HepG2 (cell line): Measurements from ENCODE around the gene CCDC154. TPM values are rescaled to one million over a fixed set of nuclear protein-coding genes. Genes with fewer than 3 reads are reported as not detected.

ENCODE experiments used
- CC2D1A ChIP-seq: sonication (generic); formaldehyde crosslinking; IDR thresholded peaks from 2 replicates; pipeline ENCODE4 v1.8.1; 2023; ENCODE audit warnings: mild to moderate bottlenecking, missing genetic modification reagents
- CREM ChIP-seq, 2 experiments: sonication (generic) in 1 of 2; formaldehyde crosslinking in 1 of 2; IDR thresholded peaks; 2 replicates each; pipeline versions ENCODE4 v1.4.0 to v1.6.1; 2016 to 2020; ENCODE audit warnings: antibody characterized with exemption in 1 of 2, mild to moderate bottlenecking in 1 of 2, missing genetic modification reagents in 1 of 2
- DDIT3 ChIP-seq: sonication (generic); formaldehyde crosslinking; IDR thresholded peaks from 2 replicates; pipeline ENCODE4 v1.4.0; 2020; ENCODE audit warnings: mild to moderate bottlenecking, missing genetic modification reagents
- JUN ChIP-seq: sonication (generic); formaldehyde crosslinking; IDR thresholded peaks from 2 replicates; pipeline ENCODE4 v1.4.0; 2020; ENCODE audit warnings: mild to moderate bottlenecking, missing genetic modification reagents
- MEF2D ChIP-seq: sonication (generic); formaldehyde crosslinking; IDR thresholded peaks from 2 replicates; pipeline ENCODE4 v1.5.1; 2020; ENCODE audit warnings: mild to moderate bottlenecking, missing genetic modification reagents
- MTA1 ChIP-seq: sonication (generic); formaldehyde crosslinking; IDR thresholded peaks from 2 replicates; pipeline ENCODE4 v1.4.0; 2020; ENCODE audit warnings: missing genetic modification reagents, mild to moderate bottlenecking, borderline replicate concordance
- NONO ChIP-seq, 2 experiments: fragments of 450-650 bp in 1 of 2; sonication (generic) in 1 of 2; formaldehyde crosslinking in 1 of 2; IDR thresholded peaks in 1 of 2; conservative IDR thresholded peaks in 1 of 2; 2 replicates each; pipeline versions ENCODE4 v1.6.1 to v1.8.0; 2017 to 2022; ENCODE audit warnings: mild to moderate bottlenecking in 1 of 2, missing genetic modification reagents in 1 of 2, moderate library complexity in 1 of 2
- PAWR ChIP-seq: sonication (generic); formaldehyde crosslinking; IDR thresholded peaks from 2 replicates; pipeline ENCODE4 v1.4.0; 2020; ENCODE audit warnings: missing genetic modification reagents, mild to moderate bottlenecking, borderline replicate concordance
- RBM22 ChIP-seq: fragments of 200-400 bp; formaldehyde crosslinking; optimal IDR thresholded peaks from 2 replicates; pipeline ENCODE3; 2017; ENCODE audit warnings: mild to moderate bottlenecking, low read length, moderate library complexity
- SNAPC4 ChIP-seq: sonication (generic); formaldehyde crosslinking; IDR thresholded peaks from 2 replicates; pipeline ENCODE4 v1.4.0; 2020; ENCODE audit warnings: mild to moderate bottlenecking, missing genetic modification reagents
- U2AF1 ChIP-seq: fragments of 200-400 bp; formaldehyde crosslinking; optimal IDR thresholded peaks from 2 replicates; pipeline ENCODE3; 2017; ENCODE audit warnings: mild to moderate bottlenecking, low read depth, low read length
- ZIK1 ChIP-seq: sonication (generic); formaldehyde crosslinking; IDR thresholded peaks from 2 replicates; pipeline ENCODE4 v1.5.0; 2020; ENCODE audit warnings: mild to moderate bottlenecking, low read depth, missing genetic modification reagents, borderline replicate concordance
- ZNF260 ChIP-seq: sonication (generic); formaldehyde crosslinking; IDR thresholded peaks from 2 replicates; pipeline ENCODE4 v1.4.0; 2020; ENCODE audit warnings: missing genetic modification reagents, low read depth, mild to moderate bottlenecking, borderline replicate concordance
- ZNF354B ChIP-seq: sonication (generic); formaldehyde crosslinking; IDR thresholded peaks from 2 replicates; pipeline ENCODE4 v1.8.0; 2022; ENCODE audit warnings: mild to moderate bottlenecking, missing genetic modification reagents
- ZNF546 ChIP-seq: sonication (generic); formaldehyde crosslinking; conservative IDR thresholded peaks from 2 replicates; pipeline ENCODE4 v1.8.1; 2023; ENCODE audit warnings: mild to moderate bottlenecking, missing genetic modification reagents
- ZNF574 ChIP-seq: sonication (generic); formaldehyde crosslinking; IDR thresholded peaks from 2 replicates; pipeline ENCODE4 v1.4.0; 2020; ENCODE audit warnings: missing genetic modification reagents
- ZNF597 ChIP-seq: sonication (generic); formaldehyde crosslinking; IDR thresholded peaks from 2 replicates; pipeline ENCODE4 v1.5.0; 2020; ENCODE audit warnings: missing genetic modification reagents
- ZNF768 ChIP-seq: sonication (generic); formaldehyde crosslinking; IDR thresholded peaks from 2 replicates; pipeline ENCODE4 v1.4.0; 2020; ENCODE audit warnings: missing genetic modification reagents
- ZNF776 ChIP-seq: sonication (generic); formaldehyde crosslinking; IDR thresholded peaks from 2 replicates; pipeline ENCODE4 v1.4.0; 2020; ENCODE audit warnings: mild to moderate bottlenecking, missing genetic modification reagents
- ZNF777 ChIP-seq: sonication (generic); formaldehyde crosslinking; IDR thresholded peaks from 2 replicates; pipeline ENCODE4 v1.4.0; 2020; ENCODE audit warnings: missing genetic modification reagents
- polyA plus RNA-seq, 8 experiments: library from polyadenylated mRNA; depleted of rRNA in 3 of 8; stranded (reverse) in 7 of 8; unstranded in 1 of 8; fragments of >200 nt; fragmentation: Illumina TruSeq in 4 of 8; extraction: Trizol in 4 of 8; gene quantifications; 2 replicates each; pipeline versions ENCODE4 v1.2.1 to v1.2.3, GENCODE V29; 2011 to 2016; ENCODE audit warnings: low read depth in 4 of 8, missing spikeins in 1 of 8, mixed read lengths in 1 of 8; ENCODE audit not compliant: insufficient read depth in 1 of 8
- total RNA-seq, 5 experiments: library from RNA; depleted of rRNA; stranded (reverse); fragments of >200 nt; fragmentation: Illumina TruSeq; extraction: Trizol; gene quantifications; 2 replicates each; pipeline ENCODE4 v1.2.3, GENCODE V29; 2016; ENCODE audit warnings: low read depth in 1 of 5

Gene CCDC154
- total and polyA plus RNA-seq, 2 of the 13 experiments (the other 11 are each of a cell fraction or from before 2014, with no cell fraction given): 0.92 to 1.5 TPM

DNA sequence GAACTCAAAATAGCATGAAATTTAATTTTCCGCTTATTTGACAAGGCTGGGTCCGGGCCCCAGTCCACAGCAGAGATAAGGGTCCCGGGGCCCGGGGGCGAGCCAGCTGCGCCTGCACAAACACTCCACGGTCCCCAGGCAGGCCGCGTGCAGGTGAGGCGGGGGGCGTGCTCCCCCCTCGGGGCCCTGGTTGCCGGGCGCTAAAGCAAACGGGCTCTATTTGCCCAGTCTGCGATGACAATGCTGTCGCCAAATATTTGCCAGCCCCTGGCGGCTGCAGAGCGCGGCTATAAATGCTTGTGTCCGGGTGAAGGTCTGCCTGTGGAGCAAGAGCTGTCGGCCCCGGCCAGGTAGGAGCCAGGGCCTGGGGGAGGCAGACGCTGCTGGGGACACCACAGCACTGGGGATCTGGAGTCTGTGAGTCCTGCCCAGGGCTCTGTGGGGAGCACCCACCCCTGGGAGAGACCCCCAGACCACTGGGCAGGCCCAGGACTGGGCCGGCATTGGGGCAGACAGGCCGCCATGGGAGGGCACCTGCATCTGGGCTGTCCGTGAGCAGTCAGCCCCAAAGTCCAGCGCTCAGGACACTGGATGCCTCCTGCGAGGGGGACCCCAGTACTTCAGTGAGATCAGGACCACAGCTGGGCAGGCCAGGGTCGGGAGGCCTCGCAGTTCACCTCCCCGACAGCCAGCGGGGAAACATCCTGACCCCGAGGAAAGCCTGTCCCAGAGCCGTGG, 13.4 kb downstream of the CCDC154 start, which contains the start of gene PERCC1 (continued):
- no peak for TF ChIP-seq DDIT3 (CRISPR knock-in tag)
- TF ChIP-seq ZNF768 (CRISPR knock-in tag): no peak
- TF ChIP-seq ZNF546 (CRISPR knock-in tag): no peak
- TF ChIP-seq ZIK1 (CRISPR knock-in tag): no peak
- TF ChIP-seq MTA1 (CRISPR knock-in tag): peak; percentile 83; the same call in 1 of the 2 replicates
- no peak for TF ChIP-seq ZNF260
- TF ChIP-seq U2AF1: no peak
- TF ChIP-seq MEF2D (CRISPR knock-in tag): peak; percentile 78
- TF ChIP-seq ZNF776 (CRISPR knock-in tag): no peak
- TF ChIP-seq CC2D1A (CRISPR knock-in tag): no peak
- no peak for TF ChIP-seq PAWR
- TF ChIP-seq SNAPC4: peak; percentile 46; the same call in 1 of the 2 replicates
- no peak for TF ChIP-seq ZNF354B (CRISPR knock-in tag)
- peak; percentile 48; the same call in 1 of the 2 replicates for TF ChIP-seq JUN (CRISPR knock-in tag)
- TF ChIP-seq ZNF597: no peak
- peak; percentile 47 for TF ChIP-seq ZNF574 (CRISPR knock-in tag)
- TF ChIP-seq RBM22: no peak
- peak; percentile 49; the same call in 1 of the 2 replicates for TF ChIP-seq ZNF777 (CRISPR knock-in tag)
- TF ChIP-seq NONO (IDR thresholded peaks at IDR 0.05): no peak
- peak; percentile 79; the same call in 1 of the 2 replicates for TF ChIP-seq NONO (CRISPR knock-in tag; conservative IDR thresholded peaks at IDR 0.05)
- 0 out of 2 replicates have a peak, but pooled peaks have one; percentile 35 for TF ChIP-seq CREM (IDR thresholded peaks at IDR 0.05)
- TF ChIP-seq CREM (CRISPR knock-in tag; IDR thresholded peaks at IDR 0.05): no peak
